GM23338 (cell line): ENCODE measurements around the gene PRKCH. TPM values are rescaled to one million over a fixed set of nuclear protein-coding genes. Genes with fewer than 3 reads are reported as not detected.

Experiments used
- CREB1 ChIP-seq: fragments of 250-450 bp; sonication (Bioruptor Pico); IDR thresholded peaks from 2 replicates; pipeline ENCODE4 v1.5.0; 2020; ENCODE audit warnings: low read depth, mild to moderate bottlenecking, moderate library complexity
- ETS1 ChIP-seq: IDR thresholded peaks from 2 replicates; pipeline ENCODE4 v1.6.1; 2016; ENCODE audit warnings: antibody characterized with exemption
- EZH2 ChIP-seq: fragments of 200-600 bp; sonication (generic); IDR thresholded peaks from one replicate; pipeline ENCODE4 v1.8.0; 2017; ENCODE audit warnings: antibody characterized with exemption, mild to moderate bottlenecking, low read depth; ENCODE audit not compliant: unreplicated experiment
- EZH2phosphoT487 ChIP-seq: fragments of 200-600 bp; sonication (generic); IDR thresholded peaks from one replicate; pipeline ENCODE4 v1.8.1; 2018; ENCODE audit warnings: antibody characterized with exemption; ENCODE audit not compliant: unreplicated experiment
- JUNB ChIP-seq: IDR thresholded peaks from one replicate; pipeline ENCODE4 v1.6.1; 2016; ENCODE audit warnings: antibody characterized with exemption; ENCODE audit not compliant: unreplicated experiment
- POLR2AphosphoS5 ChIP-seq: IDR thresholded peaks from 2 replicates; pipeline ENCODE4 v1.6.1; 2016; ENCODE audit warnings: antibody characterized with exemption, low read depth
- REST ChIP-seq: IDR thresholded peaks from one replicate; pipeline ENCODE4 v1.6.1; 2018; ENCODE audit warnings: antibody characterized with exemption; ENCODE audit not compliant: unreplicated experiment
- STAT1 ChIP-seq: IDR thresholded peaks from one replicate; pipeline ENCODE4 v1.6.1; 2016; ENCODE audit warnings: antibody characterized with exemption; ENCODE audit not compliant: unreplicated experiment
- ZNF114 ChIP-seq: fragments of 250-450 bp; sonication (Bioruptor Pico); IDR thresholded peaks from 2 replicates; pipeline ENCODE4 v1.5.0; 2020; ENCODE audit warnings: mild to moderate bottlenecking, moderate library complexity
- ZNF331 ChIP-seq: fragments of 250-450 bp; sonication (Bioruptor Pico); IDR thresholded peaks from 2 replicates; pipeline ENCODE4 v1.5.0; 2020; ENCODE audit warnings: low read depth, mild to moderate bottlenecking, moderate library complexity
- polyA plus RNA-seq: library from polyadenylated mRNA; unstranded; fragments of >200 nt; fragmentation: Nextera tagmentation; extraction: Ambion mirVana; gene quantifications from 2 replicates; pipeline ENCODE4 v1.2.1, GENCODE V29; 2016
- total RNA-seq: library from RNA; depleted of rRNA; stranded (reverse); fragments of >200 nt; shearing (Covaris generic); gene quantifications from 2 replicates; pipeline ENCODE4 v1.2.3, GENCODE V29; 2014
- TF ChIP-seq, protein P1 (sequence below): fragments of 250-450 bp; sonication (Bioruptor Pico); IDR thresholded peaks from 2 replicates; pipeline ENCODE4 v1.5.0; 2020; ENCODE audit warnings: mild to moderate bottlenecking, moderate library complexity

The PRKCH gene
- total and polyA plus RNA-seq, 2 experiments from 2014 or later: 5.4 to 10.1 TPM

DNA sequence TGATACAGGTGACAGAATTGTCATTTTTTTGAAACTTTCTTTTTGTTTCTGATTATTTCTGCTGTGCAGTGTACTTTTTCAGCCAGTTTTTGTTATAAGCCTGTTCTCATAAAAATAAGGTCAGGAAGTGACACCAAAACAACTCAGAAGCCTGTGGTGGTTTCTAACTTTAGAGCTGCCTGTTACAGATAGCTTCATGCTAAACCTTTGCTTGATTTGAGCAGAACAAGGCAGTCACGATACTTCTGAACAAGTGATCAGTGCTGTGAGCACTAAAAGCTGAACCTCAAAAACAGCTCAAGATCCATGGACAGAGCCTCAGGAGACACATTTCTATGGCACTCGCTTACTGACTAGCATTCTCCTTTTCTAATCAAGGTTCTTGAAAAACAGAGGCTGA lies 82.0 kb downstream of the PRKCH start (continued):
- TF ChIP-seq, protein P1, sequence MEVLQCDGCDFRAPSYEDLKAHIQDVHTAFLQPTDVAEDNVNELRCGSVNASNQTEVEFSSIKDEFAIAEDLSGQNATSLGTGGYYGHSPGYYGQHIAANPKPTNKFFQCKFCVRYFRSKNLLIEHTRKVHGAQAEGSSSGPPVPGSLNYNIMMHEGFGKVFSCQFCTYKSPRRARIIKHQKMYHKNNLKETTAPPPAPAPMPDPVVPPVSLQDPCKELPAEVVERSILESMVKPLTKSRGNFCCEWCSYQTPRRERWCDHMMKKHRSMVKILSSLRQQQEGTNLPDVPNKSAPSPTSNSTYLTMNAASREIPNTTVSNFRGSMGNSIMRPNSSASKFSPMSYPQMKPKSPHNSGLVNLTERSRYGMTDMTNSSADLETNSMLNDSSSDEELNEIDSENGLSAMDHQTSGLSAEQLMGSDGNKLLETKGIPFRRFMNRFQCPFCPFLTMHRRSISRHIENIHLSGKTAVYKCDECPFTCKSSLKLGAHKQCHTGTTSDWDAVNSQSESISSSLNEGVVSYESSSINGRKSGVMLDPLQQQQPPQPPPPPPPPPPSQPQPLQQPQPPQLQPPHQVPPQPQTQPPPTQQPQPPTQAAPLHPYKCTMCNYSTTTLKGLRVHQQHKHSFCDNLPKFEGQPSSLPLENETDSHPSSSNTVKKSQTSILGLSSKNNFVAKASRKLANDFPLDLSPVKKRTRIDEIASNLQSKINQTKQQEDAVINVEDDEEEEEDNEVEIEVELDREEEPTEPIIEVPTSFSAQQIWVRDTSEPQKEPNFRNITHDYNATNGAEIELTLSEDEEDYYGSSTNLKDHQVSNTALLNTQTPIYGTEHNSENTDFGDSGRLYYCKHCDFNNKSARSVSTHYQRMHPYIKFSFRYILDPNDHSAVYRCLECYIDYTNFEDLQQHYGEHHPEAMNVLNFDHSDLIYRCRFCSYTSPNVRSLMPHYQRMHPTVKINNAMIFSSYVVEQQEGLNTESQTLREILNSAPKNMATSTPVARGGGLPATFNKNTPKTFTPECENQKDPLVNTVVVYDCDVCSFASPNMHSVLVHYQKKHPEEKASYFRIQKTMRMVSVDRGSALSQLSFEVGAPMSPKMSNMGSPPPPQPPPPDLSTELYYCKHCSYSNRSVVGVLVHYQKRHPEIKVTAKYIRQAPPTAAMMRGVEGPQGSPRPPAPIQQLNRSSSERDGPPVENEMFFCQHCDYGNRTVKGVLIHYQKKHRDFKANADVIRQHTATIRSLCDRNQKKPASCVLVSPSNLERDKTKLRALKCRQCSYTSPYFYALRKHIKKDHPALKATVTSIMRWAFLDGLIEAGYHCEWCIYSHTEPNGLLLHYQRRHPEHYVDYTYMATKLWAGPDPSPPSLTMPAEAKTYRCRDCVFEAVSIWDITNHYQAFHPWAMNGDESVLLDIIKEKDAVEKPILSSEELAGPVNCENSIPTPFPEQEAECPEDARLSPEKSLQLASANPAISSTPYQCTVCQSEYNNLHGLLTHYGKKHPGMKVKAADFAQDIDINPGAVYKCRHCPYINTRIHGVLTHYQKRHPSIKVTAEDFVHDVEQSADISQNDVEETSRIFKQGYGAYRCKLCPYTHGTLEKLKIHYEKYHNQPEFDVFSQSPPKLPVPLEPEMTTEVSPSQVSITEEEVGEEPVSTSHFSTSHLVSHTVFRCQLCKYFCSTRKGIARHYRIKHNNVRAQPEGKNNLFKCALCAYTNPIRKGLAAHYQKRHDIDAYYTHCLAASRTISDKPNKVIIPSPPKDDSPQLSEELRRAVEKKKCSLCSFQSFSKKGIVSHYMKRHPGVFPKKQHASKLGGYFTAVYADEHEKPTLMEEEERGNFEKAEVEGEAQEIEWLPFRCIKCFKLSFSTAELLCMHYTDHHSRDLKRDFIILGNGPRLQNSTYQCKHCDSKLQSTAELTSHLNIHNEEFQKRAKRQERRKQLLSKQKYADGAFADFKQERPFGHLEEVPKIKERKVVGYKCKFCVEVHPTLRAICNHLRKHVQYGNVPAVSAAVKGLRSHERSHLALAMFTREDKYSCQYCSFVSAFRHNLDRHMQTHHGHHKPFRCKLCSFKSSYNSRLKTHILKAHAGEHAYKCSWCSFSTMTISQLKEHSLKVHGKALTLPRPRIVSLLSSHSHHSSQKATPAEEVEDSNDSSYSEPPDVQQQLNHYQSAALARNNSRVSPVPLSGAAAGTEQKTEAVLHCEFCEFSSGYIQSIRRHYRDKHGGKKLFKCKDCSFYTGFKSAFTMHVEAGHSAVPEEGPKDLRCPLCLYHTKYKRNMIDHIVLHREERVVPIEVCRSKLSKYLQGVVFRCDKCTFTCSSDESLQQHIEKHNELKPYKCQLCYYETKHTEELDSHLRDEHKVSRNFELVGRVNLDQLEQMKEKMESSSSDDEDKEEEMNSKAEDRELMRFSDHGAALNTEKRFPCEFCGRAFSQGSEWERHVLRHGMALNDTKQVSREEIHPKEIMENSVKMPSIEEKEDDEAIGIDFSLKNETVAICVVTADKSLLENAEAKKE (CRISPR knock-in tag): no peak
- TF ChIP-seq EZH2 (no peak), POLR2AphosphoS5 (no peak), ZNF114 (no peak), REST (no peak), CREB1 (CRISPR knock-in tag) (no peak), EZH2phosphoT487 (no peak), ZNF331 (CRISPR knock-in tag) (no peak), STAT1 (no peak), JUNB (no peak), ETS1 (no peak)
